H1 (cell line): ENCODE results near the gene RPRML. TPM values are rescaled to one million over a fixed set of nuclear protein-coding genes. Genes with fewer than 3 reads are reported as not detected.

Source experiments
- ASH2L ChIP-seq: fragments of 200-600, 300-600 bp; sonication (generic); IDR thresholded peaks from one replicate; pipeline ENCODE4 v1.7.1; 2017; ENCODE audit warnings: low read length
- BRCA1 ChIP-seq: IDR thresholded peaks from 2 replicates; pipeline ENCODE4 v1.6.1; 2012; ENCODE audit warnings: low read depth, low read length, improper control_type of control experiment
- CBX8 ChIP-seq: fragments of 300-800, 300-1000 bp; sonication (generic); IDR thresholded peaks from 2 replicates; pipeline ENCODE4 v1.7.1; 2016; ENCODE audit warnings: low read depth, low read length, borderline replicate concordance
- CEBPB ChIP-seq: IDR thresholded peaks from 2 replicates; pipeline ENCODE4 v1.6.1; 2012; ENCODE audit warnings: low read depth, low read length
- CTBP2 ChIP-seq: IDR thresholded peaks from 2 replicates; pipeline ENCODE4 v1.7.0; 2011; ENCODE audit warnings: borderline replicate concordance, mild to moderate bottlenecking, moderate library complexity, mixed read lengths, low read length; ENCODE audit not compliant: insufficient read depth, insufficient read length
- CTCF ChIP-seq, 3 experiments: IDR thresholded peaks; 1 replicate in 2 of 3; 2 replicates in 1 of 3; pipeline versions ENCODE4 v1.5.1 to v1.6.1; 2011; ENCODE audit warnings: low read length in 3 of 3, mild to moderate bottlenecking in 3 of 3, inconsistent platforms in 2 of 3, low read depth in 1 of 3, moderate library complexity in 1 of 3; ENCODE audit not compliant: insufficient read depth in 1 of 3; ENCODE audit errors: control extremely low read depth in 1 of 3
- EP300 ChIP-seq, 2 experiments: IDR thresholded peaks; 1 replicate in 1 of 2; 2 replicates in 1 of 2; pipeline ENCODE4 v1.6.1; 2011 to 2012; ENCODE audit warnings: low read depth in 2 of 2, low read length in 2 of 2, mild to moderate bottlenecking in 2 of 2, borderline replicate concordance in 1 of 2, inconsistent platforms in 1 of 2, moderate library complexity in 1 of 2
- FOSL1 ChIP-seq: IDR thresholded peaks from 2 replicates; pipeline ENCODE4 v1.6.1; 2011; ENCODE audit warnings: mild to moderate bottlenecking, low read depth, low read length, moderate library complexity; ENCODE audit not compliant: insufficient read depth
- JUN ChIP-seq: IDR thresholded peaks from 2 replicates; pipeline ENCODE4 v1.6.1; 2011; ENCODE audit warnings: low read depth, mild to moderate bottlenecking, improper control_type of control experiment, low read length
- KDM1A ChIP-seq: fragments of 200-600, 300-600 bp; sonication (generic); IDR thresholded peaks from 2 replicates; pipeline ENCODE4 v1.7.1; 2016; ENCODE audit warnings: mild to moderate bottlenecking, low read length, borderline replicate concordance
- MAX ChIP-seq: IDR thresholded peaks from 2 replicates; pipeline ENCODE4 v1.6.1; 2012; ENCODE audit warnings: inconsistent platforms
- POLR2A ChIP-seq, 2 experiments: IDR thresholded peaks; 1 replicate in 1 of 2; 2 replicates in 1 of 2; pipeline ENCODE4 v1.6.1; 2011; ENCODE audit warnings: low read depth in 2 of 2, low read length in 2 of 2, mild to moderate bottlenecking in 2 of 2; ENCODE audit errors: control extremely low read depth in 1 of 2
- RNF2 ChIP-seq: fragments of 200-900, 300-1000 bp; sonication (generic); IDR thresholded peaks from 2 replicates; pipeline ENCODE4 v1.7.1; 2016; ENCODE audit warnings: borderline replicate concordance, low read depth, mild to moderate bottlenecking, antibody characterized with exemption, low read length; ENCODE audit not compliant: poor library complexity, severe bottlenecking; ENCODE audit errors: missing control alignments
- SIX5 ChIP-seq: IDR thresholded peaks from 2 replicates; pipeline ENCODE4 v1.6.1; 2011; ENCODE audit warnings: mild to moderate bottlenecking, low read depth, low read length
- SP2 ChIP-seq: IDR thresholded peaks from 2 replicates; pipeline ENCODE4 v1.6.1; 2012; ENCODE audit warnings: mild to moderate bottlenecking, low read length, inconsistent platforms
- SP4 ChIP-seq: IDR thresholded peaks from 2 replicates; pipeline ENCODE4 v1.6.1; 2012; ENCODE audit warnings: low read length, inconsistent platforms
- TAF1 ChIP-seq: IDR thresholded peaks from 2 replicates; pipeline ENCODE4 v1.6.1; 2011; ENCODE audit warnings: mild to moderate bottlenecking, low read depth, low read length
- TAF7 ChIP-seq: optimal IDR thresholded peaks from 2 replicates; pipeline ENCODE3; 2011; ENCODE audit warnings: low read depth, mild to moderate bottlenecking, inconsistent platforms, low read length, moderate library complexity, borderline replicate concordance
- TBP ChIP-seq: IDR thresholded peaks from 2 replicates; pipeline ENCODE4 v1.6.1; 2011; ENCODE audit warnings: low read depth, low read length, improper control_type of control experiment
- TCF12 ChIP-seq: IDR thresholded peaks from 2 replicates; pipeline ENCODE4 v1.6.1; 2011; ENCODE audit warnings: low read depth, mild to moderate bottlenecking, low read length
- TEAD4 ChIP-seq: IDR thresholded peaks from 2 replicates; pipeline ENCODE4 v1.6.1; 2012; ENCODE audit warnings: low read depth, low read length, inconsistent platforms, mixed read lengths
- polyA plus RNA-seq, 7 experiments: library from polyadenylated mRNA; depleted of rRNA in 3 of 7; stranded (reverse) in 5 of 7; unstranded in 2 of 7; fragments of >200 nt in 5 of 7; fragments of 200-250 nt in 2 of 7; gene quantifications; 1 replicate in 5 of 7; 2 replicates in 1 of 7; 4 replicates in 1 of 7; pipeline versions ENCODE4 v1.2.1 to v1.2.3, GENCODE V29; 2011 to 2013; ENCODE audit warnings: missing spikeins in 2 of 7, mixed read lengths in 2 of 7
- total RNA-seq: library from RNA; stranded (reverse); fragmentation: NEBNext Ultra II Directional; extraction: Animal tissue kit (Norgen Biotek cat#: 25700); gene quantifications from 2 replicates; pipeline ENCODE4 v1.2.1, GENCODE V29; 2021
- TF ChIP-seq, protein P1 (sequence below): IDR thresholded peaks from 2 replicates; pipeline ENCODE4 v1.6.1; 2011; ENCODE audit warnings: low read depth, mild to moderate bottlenecking, low read length; ENCODE audit not compliant: insufficient read depth

RPRML gene
- total and polyA plus RNA-seq, 2 of the 8 experiments (the other 6 are each of a cell fraction or from before 2014, with no cell fraction given): 3.5 to 5.5 TPM

DNA sequence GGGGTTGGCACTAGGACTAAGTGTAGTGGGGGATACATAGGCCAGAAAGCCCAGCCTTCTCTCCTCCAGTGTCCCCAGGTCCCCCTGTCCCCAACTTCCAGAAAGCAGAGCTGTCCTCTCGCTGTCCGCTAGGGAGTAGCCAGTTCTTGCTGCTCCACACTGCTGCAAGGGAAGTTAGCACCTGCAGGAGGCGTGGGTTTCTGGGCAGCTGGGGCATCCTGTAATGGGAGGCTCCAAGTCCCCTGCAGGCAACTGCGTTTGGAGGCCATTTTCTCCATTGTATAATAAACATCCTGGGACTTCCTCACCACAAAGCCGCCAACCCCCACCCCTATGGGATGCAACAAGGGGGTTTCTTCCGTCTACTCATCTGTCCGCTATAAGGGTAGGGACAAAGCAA is 1.7 kb downstream of the RPRML start (continued):
- TF ChIP-seq CTCF (IDR thresholded peaks at IDR 0.05; ENCODE audit: control extremely low read depth in 1 of 3, insufficient read depth in 1 of 3, low read depth in 1 of 3, low read length in 3 of 3) (peak; percentile 77 to 98 (median 91)), TAF7 (no peak), SP4 (no peak), ASH2L (no peak), CBX8 (no peak), BRCA1 (no peak), SIX5 (no peak), TBP (peak; percentile 38; the same call in 1 of the 2 replicates), KDM1A (no peak), TCF12 (peak; percentile 58; the same call in 1 of the 2 replicates), TAF1 (peak; percentile 28; the same call in 1 of the 2 replicates), CTBP2 (no peak), JUN (no peak), SP2 (no peak), EP300 (IDR thresholded peaks at IDR 0.05; ENCODE audit: borderline replicate concordance in 1 of 2, low read depth in 2 of 2, low read length in 2 of 2) (no peak), FOSL1 (no peak), RNF2 (no peak), CEBPB (no peak), MAX (peak; percentile 72), POLR2A (IDR thresholded peaks at IDR 0.05; ENCODE audit: control extremely low read depth in 1 of 2, low read depth in 2 of 2, low read length in 2 of 2) (no peak), TEAD4 (no peak; the same call in 1 of the 2 replicates)
- TF ChIP-seq, protein P1, sequence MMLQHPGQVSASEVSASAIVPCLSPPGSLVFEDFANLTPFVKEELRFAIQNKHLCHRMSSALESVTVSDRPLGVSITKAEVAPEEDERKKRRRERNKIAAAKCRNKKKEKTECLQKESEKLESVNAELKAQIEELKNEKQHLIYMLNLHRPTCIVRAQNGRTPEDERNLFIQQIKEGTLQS: no peak
